GM23338 (cell line): ENCODE results near the gene TEFM. TPM values are rescaled to one million over a fixed set of nuclear protein-coding genes. Genes with fewer than 3 reads are reported as not detected.
"Not testable (repeated sequence)": the region's sequence is repeated elsewhere in the genome, so short reads cannot be mapped to it uniquely, and the experiment has no call there.

Experiments
- ATAC-seq: fragments of 200-7000 bp; cut with Tn5 transposase; 3 replicates; pipeline ENCODE4 v1.9.1; 2020
- DNase-seq: peaks from one replicate; pipeline ENCODE4 v3.0.0-alpha.2; 2015; ENCODE audit warnings: low spot score
- H2AFZ ChIP-seq: fragments of 200-600 bp; sonication (generic); 2 replicates; pipeline ENCODE4 v1.8.0; 2016; ENCODE audit warnings: antibody characterized with exemption, mild to moderate bottlenecking, moderate library complexity
- H3F3A ChIP-seq: fragments of 200-600 bp; sonication (generic); replicated peaks from 2 replicates; pipeline ENCODE4 v1.8.0; 2017; ENCODE audit warnings: antibody characterized with exemption, mixed run types, low read depth
- H3K27ac ChIP-seq: fragments of 200-600 bp; sonication (generic); 2 replicates; pipeline ENCODE4 v1.6.1; 2016; ENCODE audit warnings: low read depth
- H3K27me3 ChIP-seq: fragments of 200-600 bp; sonication (generic); 2 replicates; pipeline ENCODE4 v1.8.0; 2016; ENCODE audit warnings: mild to moderate bottlenecking, mixed run types, moderate library complexity; ENCODE audit not compliant: insufficient read depth
- H3K36me3 ChIP-seq: fragments of 200-600 bp; sonication (generic); 2 replicates; pipeline ENCODE4 v1.8.0; 2016; ENCODE audit warnings: mild to moderate bottlenecking; ENCODE audit not compliant: insufficient read depth
- H3K4me1 ChIP-seq: fragments of 200-600 bp; sonication (generic); 2 replicates; pipeline ENCODE4 v1.8.0; 2016; ENCODE audit warnings: mild to moderate bottlenecking, moderate library complexity; ENCODE audit not compliant: insufficient read depth
- H3K4me2 ChIP-seq: fragments of 200-600 bp; sonication (generic); 2 replicates; pipeline ENCODE4 v1.7.1; 2017; ENCODE audit warnings: mixed run types
- H3K4me3 ChIP-seq: fragments of 200-600 bp; sonication (generic); 2 replicates; pipeline ENCODE4 v1.6.1; 2016; ENCODE audit warnings: mixed run types
- H3K79me2 ChIP-seq: fragments of 200-600 bp; sonication (generic); replicated peaks from 2 replicates; pipeline ENCODE4 v1.8.0; 2017; ENCODE audit warnings: mild to moderate bottlenecking; ENCODE audit not compliant: insufficient read depth
- H3K9me2 ChIP-seq: fragments of 200-600 bp; sonication (generic); 2 replicates; pipeline ENCODE4 v1.8.0; 2017; ENCODE audit not compliant: insufficient read depth
- H4K20me1 ChIP-seq: fragments of 200-600 bp; sonication (generic); replicated peaks from 2 replicates; pipeline ENCODE4 v1.8.0; 2017; ENCODE audit warnings: mild to moderate bottlenecking; ENCODE audit not compliant: insufficient read depth
- H3K27ac Mint-ChIP-seq: 2 replicates; pipeline ENCODE4 v1.8.0; 2020; ENCODE audit warnings: inconsistent platforms, mild to moderate bottlenecking, moderate library complexity, mixed read lengths
- H3K27me3 Mint-ChIP-seq: 3 replicates; pipeline ENCODE4 v1.8.0; 2022; ENCODE audit warnings: low read depth, mild to moderate bottlenecking, moderate library complexity, mixed read lengths, inconsistent platforms; ENCODE audit not compliant: insufficient read depth, poor library complexity
- H3K36me3 Mint-ChIP-seq: 3 replicates; pipeline ENCODE4 v1.8.0; 2021; ENCODE audit warnings: low read depth, mild to moderate bottlenecking, inconsistent platforms, moderate library complexity, mixed read lengths
- H3K4me1 Mint-ChIP-seq: 3 replicates; pipeline ENCODE4 v1.8.0; 2020; ENCODE audit warnings: mild to moderate bottlenecking, inconsistent platforms, mixed read lengths
- H3K4me3 Mint-ChIP-seq: 3 replicates; pipeline ENCODE4 v1.8.0; 2021; ENCODE audit warnings: moderate library complexity, mild to moderate bottlenecking, inconsistent platforms, mixed read lengths
- H3K9me3 Mint-ChIP-seq: 3 replicates; pipeline ENCODE4 v1.8.0; 2020; ENCODE audit warnings: moderate library complexity, mild to moderate bottlenecking, inconsistent platforms, mixed read lengths
- ETS1 ChIP-seq: IDR thresholded peaks from 2 replicates; pipeline ENCODE4 v1.6.1; 2016; ENCODE audit warnings: antibody characterized with exemption
- EZH2 ChIP-seq: fragments of 200-600 bp; sonication (generic); IDR thresholded peaks from one replicate; pipeline ENCODE4 v1.8.0; 2017; ENCODE audit warnings: antibody characterized with exemption, mild to moderate bottlenecking, low read depth; ENCODE audit not compliant: unreplicated experiment
- EZH2phosphoT487 ChIP-seq: fragments of 200-600 bp; sonication (generic); IDR thresholded peaks from one replicate; pipeline ENCODE4 v1.8.1; 2018; ENCODE audit warnings: antibody characterized with exemption; ENCODE audit not compliant: unreplicated experiment
- JUNB ChIP-seq: IDR thresholded peaks from one replicate; pipeline ENCODE4 v1.6.1; 2016; ENCODE audit warnings: antibody characterized with exemption; ENCODE audit not compliant: unreplicated experiment
- NANOG ChIP-seq: IDR thresholded peaks from 2 replicates; pipeline ENCODE4 v1.6.1; 2016; ENCODE audit warnings: antibody characterized with exemption, borderline replicate concordance
- ZNF462 ChIP-seq: fragments of 250-450 bp; sonication (Bioruptor Pico); IDR thresholded peaks from 2 replicates; pipeline ENCODE4 v1.5.0; 2020; ENCODE audit warnings: mild to moderate bottlenecking, moderate library complexity
- polyA plus RNA-seq: library from polyadenylated mRNA; unstranded; fragments of >200 nt; fragmentation: Nextera tagmentation; extraction: Ambion mirVana; gene quantifications from 2 replicates; pipeline ENCODE4 v1.2.1, GENCODE V29; 2016
- total RNA-seq: library from RNA; depleted of rRNA; stranded (reverse); fragments of >200 nt; shearing (Covaris generic); gene quantifications from 2 replicates; pipeline ENCODE4 v1.2.3, GENCODE V29; 2014
- TF ChIP-seq, protein P1 (sequence below), 2 experiments: fragments of 200-600 bp in 1 of 2; sonication (generic) in 1 of 2; conservative IDR thresholded peaks; 2 replicates each; pipeline versions ENCODE4 v1.5.1 to v1.6.1; 2016 to 2017; ENCODE audit warnings: antibody characterized with exemption in 2 of 2, low read depth in 2 of 2, mild to moderate bottlenecking in 2 of 2, moderate library complexity in 1 of 2

The TEFM gene
- total and polyA plus RNA-seq, 2 experiments from 2014 or later = 15.9 to 33.3 TPM

GRCh38 chr17:30930495-30930894 is 24.5 kb upstream of the TEFM start:
- DNase-seq (no peak), ATAC-seq (no peak)
- H3K27ac Mint-ChIP-seq = no peak overlapping the region
- Histone ChIP-seq H3K36me3 (no peaks in the 10 kb centered on the region), H3K4me1 (no peaks in the 10 kb centered on the region), H3K27ac (no peak overlapping the region), H3K4me2 (no peak overlapping the region), H3K27me3 (no peaks in the 10 kb centered on the region), H3K4me3 (no peak overlapping the region), H4K20me1 (no peaks in the 10 kb centered on the region), H3F3A (no peaks in the 10 kb centered on the region), H3K9me2 (0 out of 2 replicates have a peak, but pooled peaks cover 2% of the 10 kb centered on the region), H3K79me2 (no peaks in the 10 kb centered on the region), H2AFZ (no peak overlapping the region)
- no peaks in the 10 kb centered on the region for H3K4me1 Mint-ChIP-seq
- H3K36me3 Mint-ChIP-seq = no peaks in the 10 kb centered on the region
- H3K4me3 Mint-ChIP-seq = no peak overlapping the region
- no peak for TF ChIP-seq NANOG
- no peak for TF ChIP-seq EZH2phosphoT487
- TF ChIP-seq ZNF462 (CRISPR knock-in tag) = no peak
- TF ChIP-seq JUNB = no peak
- TF ChIP-seq ETS1 = no peak
- TF ChIP-seq EZH2 = no peak
- TF ChIP-seq, protein P1, sequence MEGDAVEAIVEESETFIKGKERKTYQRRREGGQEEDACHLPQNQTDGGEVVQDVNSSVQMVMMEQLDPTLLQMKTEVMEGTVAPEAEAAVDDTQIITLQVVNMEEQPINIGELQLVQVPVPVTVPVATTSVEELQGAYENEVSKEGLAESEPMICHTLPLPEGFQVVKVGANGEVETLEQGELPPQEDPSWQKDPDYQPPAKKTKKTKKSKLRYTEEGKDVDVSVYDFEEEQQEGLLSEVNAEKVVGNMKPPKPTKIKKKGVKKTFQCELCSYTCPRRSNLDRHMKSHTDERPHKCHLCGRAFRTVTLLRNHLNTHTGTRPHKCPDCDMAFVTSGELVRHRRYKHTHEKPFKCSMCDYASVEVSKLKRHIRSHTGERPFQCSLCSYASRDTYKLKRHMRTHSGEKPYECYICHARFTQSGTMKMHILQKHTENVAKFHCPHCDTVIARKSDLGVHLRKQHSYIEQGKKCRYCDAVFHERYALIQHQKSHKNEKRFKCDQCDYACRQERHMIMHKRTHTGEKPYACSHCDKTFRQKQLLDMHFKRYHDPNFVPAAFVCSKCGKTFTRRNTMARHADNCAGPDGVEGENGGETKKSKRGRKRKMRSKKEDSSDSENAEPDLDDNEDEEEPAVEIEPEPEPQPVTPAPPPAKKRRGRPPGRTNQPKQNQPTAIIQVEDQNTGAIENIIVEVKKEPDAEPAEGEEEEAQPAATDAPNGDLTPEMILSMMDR (conservative IDR thresholded peaks at IDR 0.05; ENCODE audit: low read depth in 2 of 2) = no peak
- peaks cover 5% of the 10 kb centered on the region for H3K27me3 Mint-ChIP-seq
- H3K9me3 Mint-ChIP-seq = no peaks in the 10 kb centered on the region

GRCh38 chr17:30929861-30930260 is 23.8 kb upstream of the TEFM start:
- H3K27me3 Mint-ChIP-seq, H3K27ac ChIP-seq, H4K20me1 ChIP-seq, H3K36me3 ChIP-seq, H3K9me3 Mint-ChIP-seq, H3K4me3 Mint-ChIP-seq, H3K4me3 ChIP-seq, H3K36me3 Mint-ChIP-seq, H3K9me2 ChIP-seq, H3F3A ChIP-seq, H3K79me2 ChIP-seq, H3K4me2 ChIP-seq, H3K4me1 Mint-ChIP-seq, H2AFZ ChIP-seq, ATAC-seq, H3K4me1 ChIP-seq, H3K27ac Mint-ChIP-seq, DNase-seq, H3K27me3 ChIP-seq: not testable (repeated sequence)
